ENCODE measurements around the gene STN1. TPM values are rescaled to one million over a fixed set of nuclear protein-coding genes. Genes with fewer than 3 reads are reported as not detected.

The STN1 gene
- polyA plus RNA-seq, 1 of the 3 experiments (the other 2 are of a cell fraction): 22.1 TPM

DNA sequence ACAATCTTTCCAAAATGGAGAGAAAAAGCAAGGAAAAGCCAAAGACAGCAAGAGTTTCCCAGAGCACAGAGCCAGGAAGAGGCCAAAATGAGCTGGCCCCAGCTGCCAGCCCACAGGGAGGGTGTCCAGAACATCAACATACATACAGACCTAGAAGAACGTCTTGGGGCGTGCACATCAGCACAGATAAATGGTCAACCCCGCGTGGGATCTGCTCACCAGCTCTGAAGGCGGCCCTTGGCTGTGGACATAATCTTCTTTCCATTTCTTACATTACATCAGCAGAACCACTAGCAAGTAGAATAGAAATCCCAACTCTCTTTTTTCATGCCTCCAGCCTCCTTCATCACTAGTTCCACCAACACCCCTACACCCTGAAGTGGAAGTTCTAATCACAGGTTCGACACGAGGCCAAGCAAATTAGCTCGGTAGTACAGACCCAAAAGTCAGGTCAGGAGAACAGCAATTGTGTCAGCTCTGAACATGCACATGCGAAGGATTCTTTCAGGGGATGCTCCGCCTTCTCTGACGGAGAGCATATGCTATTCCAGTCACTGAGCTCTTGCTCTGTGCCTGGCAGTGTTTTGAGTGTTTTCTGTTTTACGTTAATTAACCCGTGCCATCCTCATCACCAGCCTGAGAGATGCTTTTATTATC is 79.0 kb downstream of the STN1 start:
- H3F3A ChIP-seq (replicated peaks; ENCODE audit: insufficient read depth): peaks cover 7% of the 10 kb centered on the region
- H3K27me3 ChIP-seq (ENCODE audit: insufficient read depth): no peaks in the 10 kb centered on the region
- no peak overlapping the region for H3K9ac ChIP-seq
- no peak overlapping the region for H3K4me3 ChIP-seq (ENCODE audit: low read depth in 2 of 2, low read length in 1 of 2)
- H2AFZ ChIP-seq (ENCODE audit: low read depth): no peak overlapping the region
- no peak for DNase-seq
- H3K4me2 ChIP-seq: no peak overlapping the region
- H3K9me2 ChIP-seq: no peaks in the 10 kb centered on the region
- no peak overlapping the region; a peak in 1 of 4 replicates for H3K27ac ChIP-seq (ENCODE audit: low read depth in 2 of 2, low read length in 1 of 2)
- H3K79me2 ChIP-seq (ENCODE audit: insufficient read depth): peaks cover 42% of the 10 kb centered on the region
- ChIA-PET POLR2A (interaction anchor here (1.0 to 1.6 kb wide), 2 partner anchors 14 to 15 kb away, joined by 3 read pairs; no protein-coding TSS in a partner anchor), CTCF (interaction anchor here (0.5 to 2.7 kb wide), 7 partner anchors 9 to 34 kb away, joined by 3 to 11 read pairs (median 4); no protein-coding TSS in a partner anchor)
- H3K36me3 ChIP-seq (replicated peaks in 1 of 2; ENCODE audit: control insufficient read depth in 1 of 2, insufficient read depth in 2 of 2, low read length in 1 of 2): no peaks in the 10 kb centered on the region
- no peaks in the 10 kb centered on the region for H3K9me3 ChIP-seq
- TF ChIP-seq MXI1 (IDR thresholded peaks at IDR 0.05; ENCODE audit: low read depth, low read length) (0 out of 2 replicates have a peak, but pooled peaks have one; percentile 24), ELF1 (IDR thresholded peaks at IDR 0.05) (no peak)
- peaks cover 27 to 62% of the 10 kb centered on the region in 2 experiments for H3K4me1 ChIP-seq (ENCODE audit: control insufficient read depth in 1 of 2, insufficient read depth in 2 of 2, low read depth in 1 of 2, low read length in 1 of 2)
- WGBS (ENCODE audit: low lambda C conversion rate): 92% methylated on average over 13 of the region's 13 CpGs
- H4K20me1 ChIP-seq (ENCODE audit: insufficient read depth): peaks cover 3% of the 10 kb centered on the region; the same call in 1 of the 2 replicates

DNA sequence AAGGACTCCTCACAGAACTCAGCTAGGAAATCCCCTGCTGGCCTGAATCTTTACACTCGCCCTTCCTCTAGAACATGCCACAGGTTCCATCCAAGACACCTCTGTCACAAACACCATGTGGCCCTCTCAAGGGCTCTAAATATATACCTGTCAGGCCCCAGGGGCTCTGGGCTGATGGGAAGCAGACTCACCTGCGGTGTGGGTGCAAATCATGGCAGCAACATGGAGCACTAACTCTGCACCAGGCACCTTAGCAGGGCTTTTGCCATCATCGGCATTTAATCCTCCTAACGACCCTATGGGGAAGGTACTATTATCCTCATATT is 80.0 kb downstream of the STN1 start:
- Histone ChIP-seq H4K20me1 (ENCODE audit: insufficient read depth) (0 out of 2 replicates have a peak, but pooled peaks cover 3% of the 10 kb centered on the region), H3K4me3 (ENCODE audit: low read depth in 2 of 2, low read length in 1 of 2) (no peak overlapping the region), H2AFZ (ENCODE audit: low read depth) (no peak overlapping the region), H3K79me2 (ENCODE audit: insufficient read depth) (peaks cover 37% of the 10 kb centered on the region), H3K4me2 (no peak overlapping the region), H3F3A (replicated peaks; ENCODE audit: insufficient read depth) (no peaks in the 10 kb centered on the region), H3K9me3 (no peaks in the 10 kb centered on the region), H3K27ac (ENCODE audit: low read depth in 2 of 2, low read length in 1 of 2) (no peak overlapping the region), H3K36me3 (replicated peaks in 1 of 2; ENCODE audit: control insufficient read depth in 1 of 2, insufficient read depth in 2 of 2, low read length in 1 of 2) (no peaks in the 10 kb centered on the region), H3K27me3 (ENCODE audit: insufficient read depth) (no peaks in the 10 kb centered on the region), H3K9ac (no peak overlapping the region), H3K9me2 (no peaks in the 10 kb centered on the region), H3K4me1 (ENCODE audit: control insufficient read depth in 1 of 2, insufficient read depth in 2 of 2, low read depth in 1 of 2, low read length in 1 of 2) (peaks cover 18 to 56% of the 10 kb centered on the region in 2 experiments; a peak in 3 of 4 replicates)
- TF ChIP-seq MEF2A (IDR thresholded peaks at IDR 0.05; ENCODE audit: borderline replicate concordance, low read depth) (no peak), CHD2 (IDR thresholded peaks at IDR 0.05; ENCODE audit: low read length, partially characterized antibody) (no peak), YY1 (IDR thresholded peaks at IDR 0.05; ENCODE audit: low read depth) (no peak), ELF1 (IDR thresholded peaks at IDR 0.05) (no peak), GABPA (IDR thresholded peaks at IDR 0.05; ENCODE audit: low read depth) (no peak), NRF1 (IDR thresholded peaks at IDR 0.05; ENCODE audit: low read depth, low read length) (no peak), TEAD4 (IDR thresholded peaks at IDR 0.05; ENCODE audit: borderline replicate concordance, insufficient read depth) (no peak), TAF1 (IDR thresholded peaks at IDR 0.05; ENCODE audit: borderline replicate concordance, low read depth, low read length) (no peak)
- TF ChIP-seq, protein P1, sequence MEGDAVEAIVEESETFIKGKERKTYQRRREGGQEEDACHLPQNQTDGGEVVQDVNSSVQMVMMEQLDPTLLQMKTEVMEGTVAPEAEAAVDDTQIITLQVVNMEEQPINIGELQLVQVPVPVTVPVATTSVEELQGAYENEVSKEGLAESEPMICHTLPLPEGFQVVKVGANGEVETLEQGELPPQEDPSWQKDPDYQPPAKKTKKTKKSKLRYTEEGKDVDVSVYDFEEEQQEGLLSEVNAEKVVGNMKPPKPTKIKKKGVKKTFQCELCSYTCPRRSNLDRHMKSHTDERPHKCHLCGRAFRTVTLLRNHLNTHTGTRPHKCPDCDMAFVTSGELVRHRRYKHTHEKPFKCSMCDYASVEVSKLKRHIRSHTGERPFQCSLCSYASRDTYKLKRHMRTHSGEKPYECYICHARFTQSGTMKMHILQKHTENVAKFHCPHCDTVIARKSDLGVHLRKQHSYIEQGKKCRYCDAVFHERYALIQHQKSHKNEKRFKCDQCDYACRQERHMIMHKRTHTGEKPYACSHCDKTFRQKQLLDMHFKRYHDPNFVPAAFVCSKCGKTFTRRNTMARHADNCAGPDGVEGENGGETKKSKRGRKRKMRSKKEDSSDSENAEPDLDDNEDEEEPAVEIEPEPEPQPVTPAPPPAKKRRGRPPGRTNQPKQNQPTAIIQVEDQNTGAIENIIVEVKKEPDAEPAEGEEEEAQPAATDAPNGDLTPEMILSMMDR (IDR thresholded peaks at IDR 0.05): no peak
- TF ChIP-seq, protein P2, sequence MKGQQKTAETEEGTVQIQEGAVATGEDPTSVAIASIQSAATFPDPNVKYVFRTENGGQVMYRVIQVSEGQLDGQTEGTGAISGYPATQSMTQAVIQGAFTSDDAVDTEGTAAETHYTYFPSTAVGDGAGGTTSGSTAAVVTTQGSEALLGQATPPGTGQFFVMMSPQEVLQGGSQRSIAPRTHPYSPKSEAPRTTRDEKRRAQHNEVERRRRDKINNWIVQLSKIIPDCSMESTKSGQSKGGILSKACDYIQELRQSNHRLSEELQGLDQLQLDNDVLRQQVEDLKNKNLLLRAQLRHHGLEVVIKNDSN (IDR thresholded peaks at IDR 0.05; ENCODE audit: borderline replicate concordance, low read depth): no peak
- TF ChIP-seq, protein P3, sequence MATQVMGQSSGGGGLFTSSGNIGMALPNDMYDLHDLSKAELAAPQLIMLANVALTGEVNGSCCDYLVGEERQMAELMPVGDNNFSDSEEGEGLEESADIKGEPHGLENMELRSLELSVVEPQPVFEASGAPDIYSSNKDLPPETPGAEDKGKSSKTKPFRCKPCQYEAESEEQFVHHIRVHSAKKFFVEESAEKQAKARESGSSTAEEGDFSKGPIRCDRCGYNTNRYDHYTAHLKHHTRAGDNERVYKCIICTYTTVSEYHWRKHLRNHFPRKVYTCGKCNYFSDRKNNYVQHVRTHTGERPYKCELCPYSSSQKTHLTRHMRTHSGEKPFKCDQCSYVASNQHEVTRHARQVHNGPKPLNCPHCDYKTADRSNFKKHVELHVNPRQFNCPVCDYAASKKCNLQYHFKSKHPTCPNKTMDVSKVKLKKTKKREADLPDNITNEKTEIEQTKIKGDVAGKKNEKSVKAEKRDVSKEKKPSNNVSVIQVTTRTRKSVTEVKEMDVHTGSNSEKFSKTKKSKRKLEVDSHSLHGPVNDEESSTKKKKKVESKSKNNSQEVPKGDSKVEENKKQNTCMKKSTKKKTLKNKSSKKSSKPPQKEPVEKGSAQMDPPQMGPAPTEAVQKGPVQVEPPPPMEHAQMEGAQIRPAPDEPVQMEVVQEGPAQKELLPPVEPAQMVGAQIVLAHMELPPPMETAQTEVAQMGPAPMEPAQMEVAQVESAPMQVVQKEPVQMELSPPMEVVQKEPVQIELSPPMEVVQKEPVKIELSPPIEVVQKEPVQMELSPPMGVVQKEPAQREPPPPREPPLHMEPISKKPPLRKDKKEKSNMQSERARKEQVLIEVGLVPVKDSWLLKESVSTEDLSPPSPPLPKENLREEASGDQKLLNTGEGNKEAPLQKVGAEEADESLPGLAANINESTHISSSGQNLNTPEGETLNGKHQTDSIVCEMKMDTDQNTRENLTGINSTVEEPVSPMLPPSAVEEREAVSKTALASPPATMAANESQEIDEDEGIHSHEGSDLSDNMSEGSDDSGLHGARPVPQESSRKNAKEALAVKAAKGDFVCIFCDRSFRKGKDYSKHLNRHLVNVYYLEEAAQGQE (IDR thresholded peaks at IDR 0.05; ENCODE audit: low read depth, low read length): no peak
- TF ChIP-seq, protein P4, sequence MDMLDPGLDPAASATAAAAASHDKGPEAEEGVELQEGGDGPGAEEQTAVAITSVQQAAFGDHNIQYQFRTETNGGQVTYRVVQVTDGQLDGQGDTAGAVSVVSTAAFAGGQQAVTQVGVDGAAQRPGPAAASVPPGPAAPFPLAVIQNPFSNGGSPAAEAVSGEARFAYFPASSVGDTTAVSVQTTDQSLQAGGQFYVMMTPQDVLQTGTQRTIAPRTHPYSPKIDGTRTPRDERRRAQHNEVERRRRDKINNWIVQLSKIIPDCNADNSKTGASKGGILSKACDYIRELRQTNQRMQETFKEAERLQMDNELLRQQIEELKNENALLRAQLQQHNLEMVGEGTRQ (IDR thresholded peaks at IDR 0.05; ENCODE audit: borderline replicate concordance, low read depth, low read length): no peak
- TF ChIP-seq, protein P5, sequence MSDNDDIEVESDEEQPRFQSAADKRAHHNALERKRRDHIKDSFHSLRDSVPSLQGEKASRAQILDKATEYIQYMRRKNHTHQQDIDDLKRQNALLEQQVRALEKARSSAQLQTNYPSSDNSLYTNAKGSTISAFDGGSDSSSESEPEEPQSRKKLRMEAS (IDR thresholded peaks at IDR 0.05; ENCODE audit: low read depth): no peak
- TF ChIP-seq, protein P6, sequence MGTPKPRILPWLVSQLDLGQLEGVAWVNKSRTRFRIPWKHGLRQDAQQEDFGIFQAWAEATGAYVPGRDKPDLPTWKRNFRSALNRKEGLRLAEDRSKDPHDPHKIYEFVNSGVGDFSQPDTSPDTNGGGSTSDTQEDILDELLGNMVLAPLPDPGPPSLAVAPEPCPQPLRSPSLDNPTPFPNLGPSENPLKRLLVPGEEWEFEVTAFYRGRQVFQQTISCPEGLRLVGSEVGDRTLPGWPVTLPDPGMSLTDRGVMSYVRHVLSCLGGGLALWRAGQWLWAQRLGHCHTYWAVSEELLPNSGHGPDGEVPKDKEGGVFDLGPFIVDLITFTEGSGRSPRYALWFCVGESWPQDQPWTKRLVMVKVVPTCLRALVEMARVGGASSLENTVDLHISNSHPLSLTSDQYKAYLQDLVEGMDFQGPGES (IDR thresholded peaks at IDR 0.05; ENCODE audit: low read depth, low read length): no peak
- ChIA-PET CTCF (no interaction called here), POLR2A (interaction anchor here (1.6 kb wide), 1 partner anchor 15 kb away, joined by 3 read pairs; no protein-coding TSS in a partner anchor)
- 88% methylated on average over 4 of the region's 4 CpGs for WGBS (ENCODE audit: low lambda C conversion rate)
- no peak for DNase-seq
